Measurements from ENCODE around the gene USP49.

- TF ChIP-seq EZH2 (IDR thresholded peaks at IDR 0.05; ENCODE audit: borderline replicate concordance, low read depth, low read length, severe bottlenecking) (no peak), CTCF (IDR thresholded peaks at IDR 0.05; ENCODE audit: borderline replicate concordance, extremely low read depth, low read length, poor library complexity, severe bottlenecking) (no peak)
Observed at GRCh38 chr6:41878961-41879405, 16.2 kb downstream of the USP49 start.

All from DND-41 (cell line).